ENCODE measurements around the gene MVP. TPM values are rescaled to one million over a fixed set of nuclear protein-coding genes. Genes with fewer than 3 reads are reported as not detected.
A peak's percentile ranks its signal among the peaks of the same experiment; 100 is the strongest.

Gene MVP
- total and polyA plus RNA-seq, 2 donors (not counting 1 experiment from before 2014, with no cell fraction given), result 109 to 121 TPM

- no peak overlapping the region for H3K4me3 ChIP-seq (ENCODE audit: control extremely low read depth in 1 of 5, extremely low read depth in 1 of 5, insufficient read depth in 1 of 5, low read depth in 2 of 5, low read length in 4 of 5)
- H3K4me2 ChIP-seq (replicated peaks; ENCODE audit: low read depth, low read length, poor library complexity, severe bottlenecking), result peak overlapping the region; percentile 99
- H4K20me1 ChIP-seq (ENCODE audit: control insufficient read depth, insufficient read depth, low read length, poor library complexity, severe bottlenecking), result peaks cover 51% of the 10 kb centered on the region
- no peak for ATAC-seq (ENCODE audit: low read depth)
- no peaks in the 10 kb centered on the region for H3K27me3 Mint-ChIP-seq
- no peaks in the 10 kb centered on the region for H3K9me3 Mint-ChIP-seq (ENCODE audit: insufficient read depth)
- peaks cover 0 to 5% (median 0%) of the 10 kb centered on the region in 3 donors for H3K9me3 ChIP-seq (ENCODE audit: control extremely low read depth in 1 of 3, control insufficient read depth in 2 of 3, insufficient read depth in 1 of 3, low read length in 2 of 3)
- intact Hi-C loops (cut with micrococcal nuclease), result loop anchor here (10.0 kb wide), 1 partner anchor 218 kb away; no protein-coding TSS in a partner anchor
- peaks cover 0 to 13% (median 5%) of the 10 kb centered on the region in 4 experiments for H3K27me3 ChIP-seq (replicated peaks in 1 of 4; ENCODE audit: control extremely low read depth in 1 of 4, control insufficient read depth in 3 of 4, insufficient read depth in 4 of 4, low read length in 3 of 4)
- peaks cover 56 to 67% of the 10 kb centered on the region in 2 donors for H3K4me1 ChIP-seq (ENCODE audit: control insufficient read depth in 2 of 2, insufficient read depth in 2 of 2, low read length in 2 of 2)
- H3K79me2 ChIP-seq (ENCODE audit: control insufficient read depth, insufficient read depth, low read length), result peaks cover 45% of the 10 kb centered on the region
- no peak overlapping the region for H2AFZ ChIP-seq (ENCODE audit: insufficient read depth, low read depth, low read length, poor library complexity, severe bottlenecking)
- H3K9ac ChIP-seq (ENCODE audit: low read length), result no peak overlapping the region
- no peak for DNase-seq
- ChIA-PET POLR2A (interaction anchor here (0.5 to 1.1 kb wide), 6 partner anchors 8 to 822 kb away, joined by 3 to 6 read pairs (median 4); no protein-coding TSS in a partner anchor), CTCF (interaction anchor here (1.5 kb wide), 1 partner anchor 16 kb away, joined by 4 read pairs; no protein-coding TSS in a partner anchor)
- H3K4me1 Mint-ChIP-seq, result peaks cover 61% of the 10 kb centered on the region
- peaks cover 2 to 20% of the 10 kb centered on the region in 2 experiments for H3K36me3 ChIP-seq (replicated peaks in 1 of 2; ENCODE audit: control extremely low read depth in 1 of 2, control insufficient read depth in 1 of 2, extremely low read depth in 1 of 2, insufficient read depth in 2 of 2, low read length in 1 of 2)
- H3K27ac Mint-ChIP-seq, result no peak overlapping the region
- H3K27ac ChIP-seq (ENCODE audit: low read length in 2 of 2), result no peak overlapping the region
- peak overlapping the region; percentile 88 for H3K4me3 Mint-ChIP-seq
- 75% methylated on average over 6 of the region's 9 CpGs for WGBS (ENCODE audit: insufficient coverage)
- no peak for TF ChIP-seq EZH2 (IDR thresholded peaks at IDR 0.05; ENCODE audit: borderline replicate concordance, insufficient read depth, low read depth, low read length, poor library complexity, severe bottlenecking)
- no peak for TF ChIP-seq CTCF (IDR thresholded peaks at IDR 0.05)
Measured at GRCh38 chr16:29812754-29813643, 7.3 kb upstream of the MVP start.

All from B cell (primary cell).